ENCODE data around the gene HYAL2. TPM values are rescaled to one million over a fixed set of nuclear protein-coding genes. Genes with fewer than 3 reads are reported as not detected.

The HYAL2 gene
- total and polyA plus RNA-seq, 9 of the 15 experiments (the other 6 are each of a cell fraction or from before 2014, with no cell fraction given), result 0.36 to 22.7 (median 11.4) TPM; not detected in 1

DNA sequence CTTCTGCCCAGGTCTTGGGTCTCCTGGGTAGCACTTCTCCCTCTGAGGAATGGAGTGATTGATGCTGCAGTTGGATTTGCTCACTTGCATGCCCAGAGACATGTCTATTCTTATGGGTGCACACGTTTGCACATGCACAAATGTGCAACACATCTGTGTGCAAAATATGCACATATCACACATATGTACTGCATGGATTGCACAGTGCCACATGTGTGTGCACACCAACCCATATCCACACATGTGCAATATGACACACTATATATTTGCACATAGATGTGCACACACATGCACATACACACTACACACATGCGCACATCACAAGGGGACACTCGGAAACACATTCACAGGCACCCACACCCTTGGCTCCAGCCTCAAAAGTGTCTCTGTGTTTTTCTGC, 54.3 kb downstream of the HYAL2 start (continued):
- no peak for TF ChIP-seq CHD4 (IDR thresholded peaks at IDR 0.05; ENCODE audit: insufficient read depth, insufficient replicate concordance, low read depth, low read length, poor library complexity, severe bottlenecking)

Other genes starting within 250 kb of the HYAL2 start
Only the 7 nearest of the 20 such genes appear.
- gene HYAL3, start 23.3 kb downstream of the HYAL2 start, total RNA-seq (2014; rRNA removed), result 6.8 and 12.8 TPM in 2 replicates
- 2.1 and 2.4 TPM in 2 replicates for gene HYAL3, start 23.3 kb downstream of the HYAL2 start, total RNA-seq (2014; rRNA removed; fragmentation: Illumina TruSeq; extraction: Trizol)
- gene HYAL3, start 23.3 kb downstream of the HYAL2 start, total RNA-seq (2015; rRNA removed; fragmentation: Illumina TruSeq; extraction: Trizol), result 8.3 and 9.1 TPM in 2 replicates
- gene HYAL3, start 23.3 kb downstream of the HYAL2 start, total RNA-seq (2021), result 7.0 and 9.8 TPM in 2 replicates
- gene HYAL3, start 23.3 kb downstream of the HYAL2 start, polyA plus RNA-seq (2011; rRNA removed), result 5.4 and 6.8 TPM in 2 replicates
- gene HYAL3, start 23.3 kb downstream of the HYAL2 start, polyA plus RNA-seq (2014; fragmentation: Illumina TruSeq; extraction: Trizol), result 9.1 and 9.8 TPM in 2 replicates
- gene HYAL3, start 23.3 kb downstream of the HYAL2 start, polyA plus RNA-seq (2014; fragmentation: Nextera tagmentation; extraction: Ambion mirVana), result 1 to 10 TPM in 1 of 2 experiments, under 1 TPM in 1; 0.38 to 1.0 TPM
- gene HYAL3, start 23.3 kb downstream of the HYAL2 start, polyA plus RNA-seq (2014; rRNA removed), result 9.0 and 16.5 TPM in 2 replicates
- gene NAA80, start 23.3 kb downstream of the HYAL2 start, total RNA-seq (2014; rRNA removed), result 12.8 and 19.6 TPM in 2 replicates
- gene NAA80, start 23.3 kb downstream of the HYAL2 start, total RNA-seq (2014; rRNA removed; fragmentation: Illumina TruSeq; extraction: Trizol), result 3.6 and 4.5 TPM in 2 replicates
- 7.7 and 8.4 TPM in 2 replicates for gene NAA80, start 23.3 kb downstream of the HYAL2 start, total RNA-seq (2015; rRNA removed; fragmentation: Illumina TruSeq; extraction: Trizol)
- gene NAA80, start 23.3 kb downstream of the HYAL2 start, total RNA-seq (2021), result 17.1 and 20.8 TPM in 2 replicates
- 8.6 and 21.4 TPM in 2 replicates for gene NAA80, start 23.3 kb downstream of the HYAL2 start, polyA plus RNA-seq (2011; rRNA removed)
- 18.1 and 23.5 TPM in 2 replicates for gene NAA80, start 23.3 kb downstream of the HYAL2 start, polyA plus RNA-seq (2014; fragmentation: Illumina TruSeq; extraction: Trizol)
- gene NAA80, start 23.3 kb downstream of the HYAL2 start, polyA plus RNA-seq (2014; fragmentation: Nextera tagmentation; extraction: Ambion mirVana), result 1 to 10 TPM in 1 of 2 experiments, under 1 TPM in 1; 0.82 to 1.7 TPM
- 13.6 and 24.0 TPM in 2 replicates for gene NAA80, start 23.3 kb downstream of the HYAL2 start, polyA plus RNA-seq (2014; rRNA removed)
- 5.4 and 8.0 TPM in 2 replicates for gene HYAL1, start 19.2 kb downstream of the HYAL2 start, total RNA-seq (2014; rRNA removed)
- gene HYAL1, start 19.2 kb downstream of the HYAL2 start, total RNA-seq (2014; rRNA removed; fragmentation: Illumina TruSeq; extraction: Trizol), result 2.9 and 3.3 TPM in 2 replicates
- gene HYAL1, start 19.2 kb downstream of the HYAL2 start, total RNA-seq (2015; rRNA removed; fragmentation: Illumina TruSeq; extraction: Trizol), result 4.7 and 5.3 TPM in 2 replicates
- gene HYAL1, start 19.2 kb downstream of the HYAL2 start, total RNA-seq (2021), result 8.3 and 8.4 TPM in 2 replicates
- gene HYAL1, start 19.2 kb downstream of the HYAL2 start, polyA plus RNA-seq (2011; rRNA removed), result 3.1 and 5.7 TPM in 2 replicates
- 7.5 and 7.7 TPM in 2 replicates for gene HYAL1, start 19.2 kb downstream of the HYAL2 start, polyA plus RNA-seq (2014; fragmentation: Illumina TruSeq; extraction: Trizol)
- 1 to 10 TPM; 1.4 to 1.6 TPM for gene HYAL1, start 19.2 kb downstream of the HYAL2 start, polyA plus RNA-seq (2014; fragmentation: Nextera tagmentation; extraction: Ambion mirVana)
- 7.9 and 8.5 TPM in 2 replicates for gene HYAL1, start 19.2 kb downstream of the HYAL2 start, polyA plus RNA-seq (2014; rRNA removed)
- 39.9 TPM in 2 replicates for gene TUSC2, start 5.5 kb upstream of the HYAL2 start, total RNA-seq (2014; rRNA removed)
- 14.5 and 16.1 TPM in 2 replicates for gene TUSC2, start 5.5 kb upstream of the HYAL2 start, total RNA-seq (2014; rRNA removed; fragmentation: Illumina TruSeq; extraction: Trizol)
- 17.2 and 18.5 TPM in 2 replicates for gene TUSC2, start 5.5 kb upstream of the HYAL2 start, total RNA-seq (2015; rRNA removed; fragmentation: Illumina TruSeq; extraction: Trizol)
- gene TUSC2, start 5.5 kb upstream of the HYAL2 start, total RNA-seq (2021), result 24.6 and 25.8 TPM in 2 replicates
- gene TUSC2, start 5.5 kb upstream of the HYAL2 start, polyA plus RNA-seq (2011; rRNA removed), result 28.0 and 28.4 TPM in 2 replicates
- gene TUSC2, start 5.5 kb upstream of the HYAL2 start, polyA plus RNA-seq (2014; fragmentation: Illumina TruSeq; extraction: Trizol), result 24.2 and 26.1 TPM in 2 replicates
- 1 to 10 TPM; 2.8 to 4.4 TPM for gene TUSC2, start 5.5 kb upstream of the HYAL2 start, polyA plus RNA-seq (2014; fragmentation: Nextera tagmentation; extraction: Ambion mirVana)
- gene TUSC2, start 5.5 kb upstream of the HYAL2 start, polyA plus RNA-seq (2014; rRNA removed), result 60.5 and 67.5 TPM in 2 replicates
- 38.6 and 51.1 TPM in 2 replicates for gene RASSF1, start 18.1 kb upstream of the HYAL2 start, total RNA-seq (2014; rRNA removed)
- gene RASSF1, start 18.1 kb upstream of the HYAL2 start, total RNA-seq (2014; rRNA removed; fragmentation: Illumina TruSeq; extraction: Trizol), result 14.5 and 15.3 TPM in 2 replicates
- 22.1 and 24.6 TPM in 2 replicates for gene RASSF1, start 18.1 kb upstream of the HYAL2 start, total RNA-seq (2015; rRNA removed; fragmentation: Illumina TruSeq; extraction: Trizol)
- gene RASSF1, start 18.1 kb upstream of the HYAL2 start, total RNA-seq (2021), result 32.5 and 32.9 TPM in 2 replicates
- gene RASSF1, start 18.1 kb upstream of the HYAL2 start, polyA plus RNA-seq (2011; rRNA removed), result 57.1 and 75.8 TPM in 2 replicates
- 22.8 and 27.7 TPM in 2 replicates for gene RASSF1, start 18.1 kb upstream of the HYAL2 start, polyA plus RNA-seq (2014; fragmentation: Illumina TruSeq; extraction: Trizol)
- 1 to 10 TPM; 3.6 to 7.0 TPM for gene RASSF1, start 18.1 kb upstream of the HYAL2 start, polyA plus RNA-seq (2014; fragmentation: Nextera tagmentation; extraction: Ambion mirVana)
- gene RASSF1, start 18.1 kb upstream of the HYAL2 start, polyA plus RNA-seq (2014; rRNA removed), result 50.8 and 56.8 TPM in 2 replicates
- 2.7 and 2.8 TPM in 2 replicates for gene ZMYND10, start 23.0 kb upstream of the HYAL2 start, total RNA-seq (2014; rRNA removed)
- gene ZMYND10, start 23.0 kb upstream of the HYAL2 start, total RNA-seq (2014; rRNA removed; fragmentation: Illumina TruSeq; extraction: Trizol), result 0.35 and 0.51 TPM in 2 replicates
- gene ZMYND10, start 23.0 kb upstream of the HYAL2 start, total RNA-seq (2015; rRNA removed; fragmentation: Illumina TruSeq; extraction: Trizol), result 0.36 and 0.60 TPM in 2 replicates
- 1.1 and 1.3 TPM in 2 replicates for gene ZMYND10, start 23.0 kb upstream of the HYAL2 start, total RNA-seq (2021)
- gene ZMYND10, start 23.0 kb upstream of the HYAL2 start, polyA plus RNA-seq (2011; rRNA removed), result 0.93 and 2.8 TPM in 2 replicates
- gene ZMYND10, start 23.0 kb upstream of the HYAL2 start, polyA plus RNA-seq (2014; fragmentation: Illumina TruSeq; extraction: Trizol), result 0.46 and 0.70 TPM in 2 replicates
- gene ZMYND10, start 23.0 kb upstream of the HYAL2 start, polyA plus RNA-seq (2014; fragmentation: Nextera tagmentation; extraction: Ambion mirVana), result under 1 TPM; 0.20 to 0.29 TPM
- gene ZMYND10, start 23.0 kb upstream of the HYAL2 start, polyA plus RNA-seq (2014; rRNA removed), result 0.88 TPM in 2 replicates
- gene NPRL2, start 28.0 kb upstream of the HYAL2 start, total RNA-seq (2014; rRNA removed), result 23.1 and 35.9 TPM in 2 replicates
- 14.9 and 17.4 TPM in 2 replicates for gene NPRL2, start 28.0 kb upstream of the HYAL2 start, total RNA-seq (2014; rRNA removed; fragmentation: Illumina TruSeq; extraction: Trizol)
- 18.1 and 23.1 TPM in 2 replicates for gene NPRL2, start 28.0 kb upstream of the HYAL2 start, total RNA-seq (2015; rRNA removed; fragmentation: Illumina TruSeq; extraction: Trizol)
- 17.6 and 25.4 TPM in 2 replicates for gene NPRL2, start 28.0 kb upstream of the HYAL2 start, total RNA-seq (2021)
- 40.4 and 47.7 TPM in 2 replicates for gene NPRL2, start 28.0 kb upstream of the HYAL2 start, polyA plus RNA-seq (2011; rRNA removed)
- gene NPRL2, start 28.0 kb upstream of the HYAL2 start, polyA plus RNA-seq (2014; fragmentation: Illumina TruSeq; extraction: Trizol), result 23.2 and 24.4 TPM in 2 replicates
- 10 to 100 TPM; 27.5 to 40.4 TPM for gene NPRL2, start 28.0 kb upstream of the HYAL2 start, polyA plus RNA-seq (2014; fragmentation: Nextera tagmentation; extraction: Ambion mirVana)
- gene NPRL2, start 28.0 kb upstream of the HYAL2 start, polyA plus RNA-seq (2014; rRNA removed), result 26.0 and 33.8 TPM in 2 replicates